ENCODE results near the gene DAZAP1.

Gene DAZAP1

DNA sequence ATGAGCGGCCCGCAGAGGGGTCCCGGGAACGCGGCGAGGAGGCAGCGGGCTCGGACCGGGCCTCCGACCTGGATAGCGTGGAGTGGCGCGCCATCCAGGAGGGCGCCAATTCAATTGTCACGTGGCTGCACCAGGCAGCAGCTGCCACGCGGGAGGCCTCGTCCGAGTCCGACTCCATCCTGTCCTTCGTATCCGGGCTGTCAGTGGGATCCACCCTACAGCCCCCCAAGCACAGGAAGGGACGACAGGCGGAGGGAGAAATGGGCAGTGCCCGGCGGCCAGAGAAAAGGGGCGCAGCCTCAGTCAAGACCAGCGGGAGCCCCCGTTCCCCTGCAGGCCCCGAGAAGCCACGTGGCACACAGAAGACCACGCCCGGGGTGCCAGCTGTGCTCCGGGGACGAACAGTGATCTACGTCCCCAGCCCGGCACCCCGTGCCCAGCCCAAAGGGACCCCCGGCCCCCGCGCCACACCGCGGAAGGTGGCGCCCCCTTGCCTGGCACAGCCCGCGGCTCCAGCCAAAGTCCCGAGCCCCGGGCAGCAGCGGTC, 61.0 kb downstream of the DAZAP1 start:
- Histone ChIP-seq H3K4me1 (ENCODE audit: control insufficient read depth, low read depth, low read length) (peaks cover 3% of the 10 kb centered on the region), H4K8ac (ENCODE audit: low read depth, low read length) (no peak overlapping the region), H4K5ac (ENCODE audit: low read length) (no peak overlapping the region), H3K79me2 (ENCODE audit: control insufficient read depth, insufficient read depth, low read length) (no peaks in the 10 kb centered on the region), H3K9ac (ENCODE audit: low read length) (no peak overlapping the region), H3K27ac (ENCODE audit: low read depth, low read length) (no peak overlapping the region), H2BK120ac (ENCODE audit: low read depth, low read length) (no peak overlapping the region), H3K27me3 (ENCODE audit: insufficient read depth, low read length, poor library complexity) (peaks cover 42% of the 10 kb centered on the region), H3K4me3 (ENCODE audit: low read length) (no peak overlapping the region), H2AK5ac (ENCODE audit: low read length) (no peak overlapping the region), H3K4me2 (ENCODE audit: low read length) (no peak overlapping the region), H3K79me1 (ENCODE audit: low read length) (no peaks in the 10 kb centered on the region), H3K4ac (ENCODE audit: low read depth, low read length) (no peak overlapping the region), H3K36me3 (ENCODE audit: control insufficient read depth, insufficient read depth, low read length) (no peaks in the 10 kb centered on the region), H3K18ac (ENCODE audit: low read length) (no peak overlapping the region), H3K23ac (ENCODE audit: low read length) (no peak overlapping the region), H2BK15ac (replicated peaks; ENCODE audit: low read depth) (no peak overlapping the region), H3K56ac (ENCODE audit: low read length) (no peak overlapping the region), H2BK5ac (ENCODE audit: low read length) (no peak overlapping the region)
- WGBS (ENCODE audit: extremely low coverage, insufficient coverage, low lambda C conversion rate): no CpG with 5 or more reads among the region's 49 CpGs
- no peak for DNase-seq

DNA sequence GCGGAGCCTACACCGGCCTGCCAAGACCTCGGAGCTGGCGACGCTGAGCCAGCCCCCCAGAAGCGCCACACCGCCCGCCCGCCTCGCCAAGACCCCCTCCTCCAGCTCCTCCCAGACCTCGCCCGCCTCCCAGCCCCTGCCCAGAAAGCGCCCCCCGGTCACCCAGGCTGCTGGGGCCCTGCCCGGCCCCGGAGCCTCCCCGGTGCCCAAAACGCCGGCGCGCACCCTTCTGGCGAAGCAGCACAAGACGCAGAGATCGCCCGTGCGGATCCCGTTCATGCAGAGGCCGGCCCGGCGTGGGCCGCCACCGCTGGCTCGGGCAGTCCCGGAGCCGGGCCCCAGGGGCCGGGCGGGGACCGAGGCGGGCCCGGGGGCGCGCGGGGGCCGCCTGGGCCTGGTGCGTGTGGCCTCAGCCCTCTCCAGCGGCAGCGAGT, 61.5 kb downstream of the DAZAP1 start:
- Histone ChIP-seq H3K27ac (ENCODE audit: low read depth, low read length) (no peak overlapping the region), H4K5ac (ENCODE audit: low read length) (no peak overlapping the region), H2AK5ac (ENCODE audit: low read length) (no peak overlapping the region), H2BK120ac (ENCODE audit: low read depth, low read length) (no peak overlapping the region), H3K4me2 (ENCODE audit: low read length) (no peak overlapping the region), H3K9ac (ENCODE audit: low read length) (no peak overlapping the region), H3K36me3 (ENCODE audit: control insufficient read depth, insufficient read depth, low read length) (no peaks in the 10 kb centered on the region), H3K23ac (ENCODE audit: low read length) (no peak overlapping the region), H3K79me1 (ENCODE audit: low read length) (no peaks in the 10 kb centered on the region), H3K4me3 (ENCODE audit: low read length) (no peak overlapping the region), H3K4me1 (ENCODE audit: control insufficient read depth, low read depth, low read length) (peaks cover 3% of the 10 kb centered on the region), H2BK15ac (replicated peaks; ENCODE audit: low read depth) (no peak overlapping the region), H3K18ac (ENCODE audit: low read length) (no peak overlapping the region), H2BK5ac (ENCODE audit: low read length) (no peak overlapping the region), H3K79me2 (ENCODE audit: control insufficient read depth, insufficient read depth, low read length) (no peaks in the 10 kb centered on the region), H4K8ac (ENCODE audit: low read depth, low read length) (no peak overlapping the region), H3K56ac (ENCODE audit: low read length) (no peak overlapping the region), H3K27me3 (ENCODE audit: insufficient read depth, low read length, poor library complexity) (peaks cover 42% of the 10 kb centered on the region), H3K4ac (ENCODE audit: low read depth, low read length) (no peak overlapping the region)
- DNase-seq: no peak
- no CpG with 5 or more reads among the region's 47 CpGs for WGBS (ENCODE audit: extremely low coverage, insufficient coverage, low lambda C conversion rate)

DNA sequence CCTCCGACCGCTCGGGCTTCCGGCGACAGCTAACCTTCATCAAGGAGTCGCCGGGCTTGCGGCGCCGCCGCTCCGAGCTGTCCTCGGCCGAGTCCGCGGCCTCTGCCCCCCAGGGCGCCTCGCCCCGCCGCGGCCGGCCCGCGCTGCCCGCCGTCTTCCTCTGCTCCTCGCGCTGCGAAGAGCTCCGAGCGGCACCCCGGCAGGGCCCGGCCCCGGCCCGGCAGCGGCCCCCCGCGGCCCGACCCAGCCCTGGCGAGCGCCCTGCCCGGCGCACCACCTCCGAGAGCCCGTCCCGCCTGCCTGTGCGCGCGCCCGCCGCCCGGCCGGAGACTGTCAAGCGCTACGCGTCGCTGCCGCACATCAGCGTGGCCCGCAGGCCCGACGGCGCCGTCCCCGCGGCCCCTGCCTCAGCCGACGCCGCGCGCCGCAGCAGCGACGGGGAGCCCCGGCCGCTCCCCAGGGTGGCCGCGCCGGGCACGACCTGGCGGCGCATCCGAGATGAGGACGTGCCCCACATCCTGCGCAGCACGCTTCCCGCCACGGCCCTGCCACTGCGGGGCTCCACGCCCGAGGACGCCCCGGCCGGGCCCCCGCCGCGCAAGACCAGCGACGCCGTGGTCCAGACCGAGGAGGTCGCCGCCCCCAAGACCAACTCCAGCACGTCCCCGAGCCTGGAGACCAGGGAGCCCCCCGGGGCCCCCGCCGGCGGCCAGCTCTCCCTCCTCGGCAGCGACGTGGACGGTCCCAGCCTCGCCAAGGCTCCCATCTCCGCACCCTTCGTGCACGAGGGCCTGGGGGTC, 62.1 kb downstream of the DAZAP1 start:
- Histone ChIP-seq H3K4me1 (ENCODE audit: control insufficient read depth, low read depth, low read length) (peaks cover 3% of the 10 kb centered on the region), H3K23ac (ENCODE audit: low read length) (no peak overlapping the region), H3K4ac (ENCODE audit: low read depth, low read length) (no peak overlapping the region), H3K79me1 (ENCODE audit: low read length) (no peaks in the 10 kb centered on the region), H3K27me3 (ENCODE audit: insufficient read depth, low read length, poor library complexity) (peaks cover 42% of the 10 kb centered on the region), H4K5ac (ENCODE audit: low read length) (no peak overlapping the region), H2BK120ac (ENCODE audit: low read depth, low read length) (no peak overlapping the region), H3K79me2 (ENCODE audit: control insufficient read depth, insufficient read depth, low read length) (no peaks in the 10 kb centered on the region), H2BK15ac (replicated peaks; ENCODE audit: low read depth) (no peak overlapping the region), H3K36me3 (ENCODE audit: control insufficient read depth, insufficient read depth, low read length) (no peaks in the 10 kb centered on the region), H2BK5ac (ENCODE audit: low read length) (no peak overlapping the region), H2AK5ac (ENCODE audit: low read length) (no peak overlapping the region), H4K8ac (ENCODE audit: low read depth, low read length) (no peak overlapping the region), H3K9ac (ENCODE audit: low read length) (no peak overlapping the region), H3K4me2 (ENCODE audit: low read length) (no peak overlapping the region), H3K18ac (ENCODE audit: low read length) (no peak overlapping the region), H3K27ac (ENCODE audit: low read depth, low read length) (no peak overlapping the region), H3K4me3 (ENCODE audit: low read length) (no peak overlapping the region), H3K56ac (ENCODE audit: low read length) (no peak overlapping the region)
- no peak for DNase-seq
- no CpG with 5 or more reads among the region's 117 CpGs for WGBS (ENCODE audit: extremely low coverage, insufficient coverage, low lambda C conversion rate)

DNA sequence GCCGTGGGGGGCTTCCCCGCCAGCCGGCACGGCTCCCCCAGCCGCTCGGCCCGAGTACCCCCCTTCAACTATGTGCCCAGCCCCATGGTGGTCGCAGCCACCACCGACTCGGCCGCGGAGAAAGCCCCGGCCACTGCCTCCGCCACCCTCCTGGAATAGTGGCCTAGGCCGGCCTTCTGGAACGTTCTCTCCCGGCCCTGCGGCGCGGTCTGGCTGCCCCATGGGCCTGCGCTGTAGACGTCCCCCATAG, 62.6 kb downstream of the DAZAP1 start:
- H2BK15ac ChIP-seq (replicated peaks; ENCODE audit: low read depth): no peak overlapping the region
- H3K79me1 ChIP-seq (ENCODE audit: low read length): no peaks in the 10 kb centered on the region
- no peaks in the 10 kb centered on the region for H3K79me2 ChIP-seq (ENCODE audit: control insufficient read depth, insufficient read depth, low read length)
- no peak for DNase-seq
- peaks cover 3% of the 10 kb centered on the region for H3K4me1 ChIP-seq (ENCODE audit: control insufficient read depth, low read depth, low read length)
- H2BK5ac ChIP-seq (ENCODE audit: low read length): no peak overlapping the region
- H3K23ac ChIP-seq (ENCODE audit: low read length): no peak overlapping the region
- H3K36me3 ChIP-seq (ENCODE audit: control insufficient read depth, insufficient read depth, low read length): no peaks in the 10 kb centered on the region
- H3K4me3 ChIP-seq (ENCODE audit: low read length): no peak overlapping the region
- H2BK120ac ChIP-seq (ENCODE audit: low read depth, low read length): no peak overlapping the region
- H3K4me2 ChIP-seq (ENCODE audit: low read length): no peak overlapping the region
- H3K27me3 ChIP-seq (ENCODE audit: insufficient read depth, low read length, poor library complexity): peaks cover 42% of the 10 kb centered on the region
- no peak overlapping the region for H4K5ac ChIP-seq (ENCODE audit: low read length)
- no peak overlapping the region for H2AK5ac ChIP-seq (ENCODE audit: low read length)
- no peak overlapping the region for H3K4ac ChIP-seq (ENCODE audit: low read depth, low read length)
- H3K56ac ChIP-seq (ENCODE audit: low read length): peak overlapping the region; percentile 49
- no peak overlapping the region for H4K8ac ChIP-seq (ENCODE audit: low read depth, low read length)
- H3K27ac ChIP-seq (ENCODE audit: low read depth, low read length): no peak overlapping the region
- WGBS (ENCODE audit: extremely low coverage, insufficient coverage, low lambda C conversion rate): no CpG with 5 or more reads among the region's 22 CpGs
- H3K18ac ChIP-seq (ENCODE audit: low read length): no peak overlapping the region
- peak overlapping the region; percentile 27 for H3K9ac ChIP-seq (ENCODE audit: low read length)

DNA sequence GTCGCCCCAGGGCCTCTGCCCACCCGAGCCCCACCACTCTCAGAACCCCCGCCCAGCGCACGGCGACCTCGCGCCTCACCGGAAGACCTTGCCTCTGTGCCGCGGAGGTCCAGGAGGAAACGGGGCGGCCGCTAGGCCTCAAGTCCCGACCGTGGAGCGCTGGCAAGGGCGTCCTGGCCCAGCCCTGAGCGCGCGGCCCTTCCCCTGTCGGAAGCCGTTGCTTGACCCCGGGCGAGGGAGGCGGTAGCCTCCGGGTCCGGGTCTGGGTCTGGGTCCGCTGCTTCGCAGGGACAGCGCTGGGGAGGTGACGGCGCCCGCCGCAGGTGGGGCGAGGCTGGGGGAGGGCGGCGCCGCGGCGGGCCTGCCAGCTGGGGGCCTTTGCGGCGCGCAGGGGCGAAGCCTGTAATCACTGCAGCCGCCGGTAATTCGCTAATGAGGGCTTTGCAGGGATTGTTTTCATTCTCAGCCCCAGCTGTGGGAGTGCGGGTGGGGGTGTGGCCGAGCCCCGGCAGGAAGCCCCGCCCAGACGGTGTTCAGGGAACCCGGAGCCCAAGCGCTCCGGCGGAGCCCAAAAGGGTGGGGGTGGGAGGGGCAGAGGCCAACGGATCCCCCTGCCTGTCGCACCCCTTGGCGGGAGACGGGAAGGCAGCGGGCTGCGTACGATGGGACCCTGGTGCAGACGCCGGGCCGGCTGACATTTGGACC, 63.1 kb downstream of the DAZAP1 start:
- no peak overlapping the region for H3K18ac ChIP-seq (ENCODE audit: low read length)
- H3K4me2 ChIP-seq (ENCODE audit: low read length): peak overlapping the region; percentile 48
- no peaks in the 10 kb centered on the region for H3K79me1 ChIP-seq (ENCODE audit: low read length)
- H2AK5ac ChIP-seq (ENCODE audit: low read length): no peak overlapping the region
- peaks cover 3% of the 10 kb centered on the region for H3K4me1 ChIP-seq (ENCODE audit: control insufficient read depth, low read depth, low read length)
- H3K79me2 ChIP-seq (ENCODE audit: control insufficient read depth, insufficient read depth, low read length): no peaks in the 10 kb centered on the region
- peak overlapping the region; percentile 27 for H3K9ac ChIP-seq (ENCODE audit: low read length)
- H3K23ac ChIP-seq (ENCODE audit: low read length): no peak overlapping the region
- H3K56ac ChIP-seq (ENCODE audit: low read length): peak overlapping the region; percentile 49
- no peak overlapping the region for H3K4ac ChIP-seq (ENCODE audit: low read depth, low read length)
- H3K36me3 ChIP-seq (ENCODE audit: control insufficient read depth, insufficient read depth, low read length): no peaks in the 10 kb centered on the region
- H3K27me3 ChIP-seq (ENCODE audit: insufficient read depth, low read length, poor library complexity): peaks cover 42% of the 10 kb centered on the region
- no peak overlapping the region for H4K8ac ChIP-seq (ENCODE audit: low read depth, low read length)
- no peak overlapping the region for H2BK120ac ChIP-seq (ENCODE audit: low read depth, low read length)
- H3K4me3 ChIP-seq (ENCODE audit: low read length): no peak overlapping the region
- WGBS (ENCODE audit: extremely low coverage, insufficient coverage, low lambda C conversion rate): no CpG with 5 or more reads among the region's 67 CpGs
- DNase-seq: peak; percentile 71
- no peak overlapping the region for H2BK5ac ChIP-seq (ENCODE audit: low read length)
- no peak overlapping the region for H2BK15ac ChIP-seq (replicated peaks; ENCODE audit: low read depth)
- no peak overlapping the region for H4K5ac ChIP-seq (ENCODE audit: low read length)
- no peak overlapping the region for H3K27ac ChIP-seq (ENCODE audit: low read depth, low read length)

Measured in mesendoderm (in vitro differentiated cells).